ENCODE results near the gene R3HDM4.
A peak's percentile ranks its signal among the peaks of the same experiment; 100 is the strongest.

R3HDM4 gene

DNA sequence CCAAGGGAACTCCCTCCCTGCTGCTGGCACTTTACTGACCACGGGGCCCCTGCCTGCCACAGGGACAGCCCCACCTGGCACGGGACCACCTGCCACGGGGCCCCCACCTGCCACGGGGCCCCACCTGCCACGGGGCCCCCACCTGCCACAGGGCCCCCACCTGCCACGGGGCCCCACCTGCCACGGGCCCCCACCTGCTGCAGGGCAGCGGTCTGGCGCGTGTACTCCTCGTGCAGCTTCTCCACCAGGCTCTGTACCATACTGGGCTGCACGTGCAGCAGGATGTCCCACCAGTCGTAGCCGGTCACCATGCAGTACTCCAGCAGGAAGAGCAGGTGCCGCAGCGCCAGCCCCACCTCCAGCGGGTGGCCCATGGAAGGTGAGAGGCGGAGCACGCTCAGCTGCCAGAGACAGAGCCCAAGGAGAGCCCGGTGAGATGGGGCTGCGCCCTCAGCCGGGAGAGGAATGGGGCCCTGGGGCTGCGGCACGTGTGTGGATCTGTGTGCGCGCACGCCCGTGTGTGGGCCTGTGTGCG lies 36.2 kb downstream of the R3HDM4 start:
- no peak for DNase-seq (ENCODE audit: extremely low spot score)
- TF ChIP-seq HDGF (IDR thresholded peaks at IDR 0.05; ENCODE audit: borderline replicate concordance) (no peak), SP1 (IDR thresholded peaks at IDR 0.05) (no peak), FOXA1 (IDR thresholded peaks at IDR 0.05) (no peak), ELF4 (IDR thresholded peaks at IDR 0.05) (no peak), SUZ12 (IDR thresholded peaks at IDR 0.05) (no peak)
- ChIA-PET CTCF (no interaction called here), POLR2A (no interaction called here)

DNA sequence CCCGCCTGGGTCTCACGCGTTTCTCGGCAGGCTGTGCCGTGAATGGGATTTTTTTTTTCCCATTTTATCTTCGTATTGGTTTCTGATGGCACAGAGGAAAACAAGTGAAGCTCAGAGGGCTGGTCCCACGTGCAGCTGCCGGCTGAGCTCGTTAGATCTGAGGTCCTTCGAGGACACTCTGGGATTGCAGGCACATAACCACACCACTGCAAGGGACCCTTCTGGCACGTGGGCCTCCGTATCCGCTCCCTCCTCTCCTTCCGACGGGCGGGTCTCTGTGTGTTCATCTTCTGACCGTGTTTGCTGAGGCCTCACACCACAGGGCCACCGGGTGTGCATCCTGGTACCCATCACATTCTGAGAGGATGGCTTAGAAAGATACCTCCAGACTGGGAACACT lies 36.9 kb downstream of the R3HDM4 start:
- POLR2A ChIA-PET, result no interaction called here
- no peak for DNase-seq (ENCODE audit: extremely low spot score)
- no peak for TF ChIP-seq TARDBP (IDR thresholded peaks at IDR 0.05)
- CTCF ChIA-PET, result no interaction called here

- TF ChIP-seq LEF1 (IDR thresholded peaks at IDR 0.05; ENCODE audit: borderline replicate concordance) (no peak), BHLHE40 (IDR thresholded peaks at IDR 0.05; ENCODE audit: borderline replicate concordance) (no peak), ARNT (IDR thresholded peaks at IDR 0.05) (no peak), FOXK2 (IDR thresholded peaks at IDR 0.05) (no peak), TARDBP (IDR thresholded peaks at IDR 0.05) (no peak), FOXA1 (IDR thresholded peaks at IDR 0.05) (no peak), L3MBTL2 (conservative IDR thresholded peaks at IDR 0.05) (no peak), PKNOX1 (IDR thresholded peaks at IDR 0.05) (no peak), NFRKB (IDR thresholded peaks at IDR 0.05) (no peak), SP1 (IDR thresholded peaks at IDR 0.05) (no peak), SUZ12 (IDR thresholded peaks at IDR 0.05) (no peak), FOXM1 (IDR thresholded peaks at IDR 0.05; ENCODE audit: borderline replicate concordance) (no peak), HDGF (IDR thresholded peaks at IDR 0.05; ENCODE audit: borderline replicate concordance) (no peak), ELF4 (IDR thresholded peaks at IDR 0.05) (no peak)
Measured at GRCh38 chr19:875265-875879, 37.6 kb downstream of the R3HDM4 start.

DNA sequence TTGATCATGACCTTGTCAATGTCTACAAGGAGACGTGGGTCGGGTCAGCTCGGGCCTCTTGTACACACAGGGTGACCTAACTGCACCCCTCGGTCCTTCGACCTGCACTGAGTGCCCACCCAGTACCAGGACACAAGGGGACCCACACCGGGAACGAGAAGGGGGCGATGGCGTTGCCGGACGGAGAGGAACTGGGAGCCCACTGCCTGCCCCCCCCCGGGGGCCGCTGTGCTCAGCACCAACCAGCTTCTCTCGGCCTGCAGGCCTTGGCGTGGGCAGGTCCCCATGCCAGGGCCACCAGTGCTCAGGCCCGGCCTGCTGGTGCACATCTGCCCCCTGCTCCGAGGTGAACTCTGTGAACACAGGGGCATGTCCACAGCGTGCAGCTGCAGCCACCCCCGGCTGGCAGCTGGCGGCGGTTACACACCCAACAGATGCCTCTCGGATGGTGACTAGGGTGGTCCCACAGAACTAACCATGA lies 39.4 kb downstream of the R3HDM4 start:
- no peak for DNase-seq (ENCODE audit: extremely low spot score)
- CTCF ChIA-PET, result no interaction called here
- POLR2A ChIA-PET, result no interaction called here
- TF ChIP-seq PKNOX1 (IDR thresholded peaks at IDR 0.05), result no peak
- no peak for TF ChIP-seq FOXK2 (IDR thresholded peaks at IDR 0.05)
- no peak for TF ChIP-seq FOXA1 (IDR thresholded peaks at IDR 0.05)
- TF ChIP-seq FOXM1 (IDR thresholded peaks at IDR 0.05; ENCODE audit: borderline replicate concordance), result no peak
- TF ChIP-seq CTBP1 (IDR thresholded peaks at IDR 0.05; ENCODE audit: borderline replicate concordance), result no peak
- TF ChIP-seq ELF4 (IDR thresholded peaks at IDR 0.05), result no peak
- no peak for TF ChIP-seq ARNT (IDR thresholded peaks at IDR 0.05)
- no peak for TF ChIP-seq TARDBP (IDR thresholded peaks at IDR 0.05)
- no peak for TF ChIP-seq SP1 (IDR thresholded peaks at IDR 0.05)
- no peak for TF ChIP-seq NFRKB (IDR thresholded peaks at IDR 0.05)
- TF ChIP-seq L3MBTL2 (conservative IDR thresholded peaks at IDR 0.05), result no peak
- no peak for TF ChIP-seq ZNF384 (IDR thresholded peaks at IDR 0.05)
- TF ChIP-seq HDGF (IDR thresholded peaks at IDR 0.05; ENCODE audit: borderline replicate concordance), result no peak
- no peak for TF ChIP-seq BHLHE40 (IDR thresholded peaks at IDR 0.05; ENCODE audit: borderline replicate concordance)
- TF ChIP-seq LEF1 (IDR thresholded peaks at IDR 0.05; ENCODE audit: borderline replicate concordance), result no peak
- TF ChIP-seq SUZ12 (IDR thresholded peaks at IDR 0.05), result no peak

More at GRCh38 chr19:875265-875879, 37.6 kb downstream of the R3HDM4 start:
- ChIA-PET CTCF (no interaction called here), POLR2A (no interaction called here)
- no peak for DNase-seq (ENCODE audit: extremely low spot score)

- peak; percentile 46 for DNase-seq (ENCODE audit: extremely low spot score)
- ChIA-PET CTCF (no interaction called here), POLR2A (no interaction called here)
- TF ChIP-seq ZNF384 (IDR thresholded peaks at IDR 0.05) (no peak), TARDBP (IDR thresholded peaks at IDR 0.05) (no peak), BHLHE40 (IDR thresholded peaks at IDR 0.05; ENCODE audit: borderline replicate concordance) (no peak), SP1 (IDR thresholded peaks at IDR 0.05) (no peak), PKNOX1 (IDR thresholded peaks at IDR 0.05) (no peak), FOXK2 (IDR thresholded peaks at IDR 0.05) (no peak), FOXM1 (IDR thresholded peaks at IDR 0.05; ENCODE audit: borderline replicate concordance) (no peak), LEF1 (IDR thresholded peaks at IDR 0.05; ENCODE audit: borderline replicate concordance) (no peak), ELF4 (IDR thresholded peaks at IDR 0.05) (no peak), CTBP1 (IDR thresholded peaks at IDR 0.05; ENCODE audit: borderline replicate concordance) (no peak)
Measured at GRCh38 chr19:873084-873483, 39.9 kb downstream of the R3HDM4 start.

DNA sequence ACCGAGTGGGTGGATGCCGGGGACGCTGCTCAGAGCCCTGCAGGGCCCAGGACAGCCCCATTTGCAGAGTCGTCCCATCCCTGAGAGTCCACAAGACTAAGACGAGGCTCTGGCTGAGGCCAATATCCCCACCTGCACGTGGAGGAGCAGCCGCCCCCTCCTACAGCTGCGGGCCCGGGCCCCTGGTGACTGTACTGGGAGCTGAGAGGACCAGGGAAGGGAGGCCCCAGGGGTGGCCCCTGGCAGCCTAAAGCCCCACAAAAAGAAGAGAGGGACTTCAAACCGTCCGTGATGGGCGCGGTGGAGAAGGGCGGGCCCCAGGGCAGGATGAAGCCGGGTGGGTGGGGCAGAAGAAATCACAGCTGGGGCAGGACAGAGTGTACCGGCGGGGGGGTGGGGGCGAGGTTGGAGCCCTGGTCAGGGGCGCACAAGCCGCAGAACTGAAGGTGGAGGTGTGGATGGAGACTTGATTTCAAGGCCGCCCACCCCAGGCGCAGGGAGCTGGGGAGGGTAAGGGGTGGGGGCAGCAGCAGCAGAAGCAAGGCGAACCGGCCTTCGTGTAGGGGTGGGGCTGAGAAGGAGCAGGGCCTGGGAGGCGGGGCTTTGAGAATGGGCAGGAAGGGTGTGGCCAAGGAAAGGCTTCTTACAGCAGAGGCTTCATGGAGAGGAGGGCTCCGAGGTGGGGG lies 40.6 kb downstream of the R3HDM4 start:
- ChIA-PET POLR2A (no interaction called here), CTCF (no interaction called here)
- no peak for TF ChIP-seq NFRKB (IDR thresholded peaks at IDR 0.05)
- TF ChIP-seq ZNF384 (IDR thresholded peaks at IDR 0.05), result no peak
- no peak for TF ChIP-seq TARDBP (IDR thresholded peaks at IDR 0.05)
- no peak for TF ChIP-seq L3MBTL2 (conservative IDR thresholded peaks at IDR 0.05)
- TF ChIP-seq PKNOX1 (IDR thresholded peaks at IDR 0.05), result no peak
- no peak for TF ChIP-seq FOXK2 (IDR thresholded peaks at IDR 0.05)
- TF ChIP-seq BHLHE40 (IDR thresholded peaks at IDR 0.05; ENCODE audit: borderline replicate concordance), result no peak
- no peak for TF ChIP-seq CTBP1 (IDR thresholded peaks at IDR 0.05; ENCODE audit: borderline replicate concordance)
- no peak for TF ChIP-seq ELF4 (IDR thresholded peaks at IDR 0.05)
- no peak for TF ChIP-seq ARNT (IDR thresholded peaks at IDR 0.05)
- no peak for TF ChIP-seq SP1 (IDR thresholded peaks at IDR 0.05)
- no peak for TF ChIP-seq SUZ12 (IDR thresholded peaks at IDR 0.05)
- no peak for TF ChIP-seq LEF1 (IDR thresholded peaks at IDR 0.05; ENCODE audit: borderline replicate concordance)
- peak; percentile 76 for DNase-seq (ENCODE audit: extremely low spot score)

All from HEK293T (cell line).